Measurements from ENCODE around the gene KLF17. TPM values are rescaled to one million over a fixed set of nuclear protein-coding genes. Genes with fewer than 3 reads are reported as not detected.

Gene KLF17
- total and polyA plus RNA-seq, 4 donors = 0.13 to 0.33 (median 0.16) TPM

- H3K36me3 ChIP-seq (ENCODE audit: control insufficient read depth in 1 of 2, insufficient read depth in 2 of 2, low read length in 1 of 2) = no peaks in the 10 kb centered on the region
- no peaks in the 10 kb centered on the region for H3K27me3 ChIP-seq (ENCODE audit: control insufficient read depth in 1 of 2, insufficient read depth in 2 of 2, low read length in 1 of 2)
- H3K27ac ChIP-seq (ENCODE audit: low read depth in 1 of 2, low read length in 2 of 2) = no peak overlapping the region
- 73 to 80% methylated on average over 40 to 46 of the region's 46 CpGs for WGBS, 2 donors
- no peaks in the 10 kb centered on the region for H3K4me1 ChIP-seq (ENCODE audit: control insufficient read depth in 1 of 2, insufficient read depth in 2 of 2, low read length in 2 of 2)
- no peak for DNase-seq
- intact Hi-C loops (cut with DNase I) = no loop called here
- no peaks in the 10 kb centered on the region for H3K9me3 ChIP-seq (ENCODE audit: control insufficient read depth, low read length)
- ATAC-seq (ENCODE audit: low FRiP score) = no peak
- no peak overlapping the region for H3K4me3 ChIP-seq (ENCODE audit: low read length in 2 of 2)
These were observed 15.1 kb upstream of the KLF17 start for GRCh38 chr1:44103270-44104131.

- Histone ChIP-seq H3K4me3 (ENCODE audit: low read length in 2 of 2) (no peak overlapping the region), H3K36me3 (ENCODE audit: control insufficient read depth in 1 of 2, insufficient read depth in 2 of 2, low read length in 1 of 2) (no peaks in the 10 kb centered on the region), H3K27ac (ENCODE audit: low read depth in 1 of 2, low read length in 2 of 2) (no peak overlapping the region), H3K27me3 (ENCODE audit: control insufficient read depth in 1 of 2, insufficient read depth in 2 of 2, low read length in 1 of 2) (no peaks in the 10 kb centered on the region), H3K9me3 (ENCODE audit: control insufficient read depth, low read length) (no peaks in the 10 kb centered on the region), H3K4me1 (ENCODE audit: control insufficient read depth in 1 of 2, insufficient read depth in 2 of 2, low read length in 2 of 2) (no peaks in the 10 kb centered on the region)
- intact Hi-C loops (cut with DNase I) = no loop called here
- DNase-seq = no peak
- WGBS, 2 donors = 89 to 97% methylated on average over 3 of the region's 3 CpGs
- ATAC-seq (ENCODE audit: low FRiP score) = no peak
These were observed 12.8 kb upstream of the KLF17 start for GRCh38 chr1:44105810-44106209.

GRCh38 chr1:44108241-44108640, 10.4 kb upstream of the KLF17 start:
- H3K27me3 ChIP-seq (ENCODE audit: control insufficient read depth in 1 of 2, insufficient read depth in 2 of 2, low read length in 1 of 2) = no peaks in the 10 kb centered on the region
- H3K4me3 ChIP-seq (ENCODE audit: low read length in 2 of 2) = no peak overlapping the region
- intact Hi-C loops (cut with DNase I) = no loop called here
- H3K9me3 ChIP-seq (ENCODE audit: control insufficient read depth, low read length) = no peaks in the 10 kb centered on the region
- no peaks in the 10 kb centered on the region for H3K4me1 ChIP-seq (ENCODE audit: control insufficient read depth in 1 of 2, insufficient read depth in 2 of 2, low read length in 2 of 2)
- no peaks in the 10 kb centered on the region for H3K36me3 ChIP-seq (ENCODE audit: control insufficient read depth in 1 of 2, insufficient read depth in 2 of 2, low read length in 1 of 2)
- WGBS, 2 donors = 83 to 87% methylated on average over 1 of the region's 1 CpG
- DNase-seq (no peak), ATAC-seq (ENCODE audit: low FRiP score) (no peak)
- no peak overlapping the region for H3K27ac ChIP-seq (ENCODE audit: low read depth in 1 of 2, low read length in 2 of 2)

GRCh38 chr1:44108971-44109370, 9.7 kb upstream of the KLF17 start:
- Histone ChIP-seq H3K9me3 (ENCODE audit: control insufficient read depth, low read length) (no peaks in the 10 kb centered on the region), H3K36me3 (ENCODE audit: control insufficient read depth in 1 of 2, insufficient read depth in 2 of 2, low read length in 1 of 2) (no peaks in the 10 kb centered on the region), H3K4me3 (ENCODE audit: low read length in 2 of 2) (no peak overlapping the region), H3K27ac (ENCODE audit: low read depth in 1 of 2, low read length in 2 of 2) (no peak overlapping the region), H3K27me3 (ENCODE audit: control insufficient read depth in 1 of 2, insufficient read depth in 2 of 2, low read length in 1 of 2) (no peaks in the 10 kb centered on the region), H3K4me1 (ENCODE audit: control insufficient read depth in 1 of 2, insufficient read depth in 2 of 2, low read length in 2 of 2) (no peaks in the 10 kb centered on the region)
- ATAC-seq (ENCODE audit: low FRiP score) (no peak), DNase-seq (no peak)
- 96 to 97% methylated on average over 1 of the region's 1 CpG for WGBS, 2 donors
- intact Hi-C loops (cut with DNase I) = no loop called here

DNA sequence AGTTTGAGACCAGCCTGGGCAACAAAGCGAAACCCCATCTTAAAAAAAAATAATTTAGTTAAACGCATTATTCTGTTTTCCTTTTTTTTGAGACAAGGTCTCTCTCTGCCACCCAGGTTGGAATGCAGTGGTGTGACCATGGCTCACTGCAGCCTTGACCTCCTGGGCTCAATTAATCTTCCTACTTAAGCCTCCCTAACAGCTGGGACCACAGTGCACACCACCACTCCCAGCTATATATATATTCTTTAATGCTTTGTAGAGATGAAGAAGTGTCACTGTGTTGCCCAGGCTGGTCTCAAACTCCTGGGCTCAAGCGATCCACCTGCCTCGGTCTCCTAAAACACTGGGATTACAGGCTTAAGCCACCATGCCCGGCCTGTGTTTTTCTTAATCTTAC, 7.7 kb upstream of the KLF17 start:
- intact Hi-C loops (cut with DNase I) = no loop called here
- no peaks in the 10 kb centered on the region for H3K9me3 ChIP-seq (ENCODE audit: control insufficient read depth, low read length)
- H3K36me3 ChIP-seq (ENCODE audit: control insufficient read depth in 1 of 2, insufficient read depth in 2 of 2, low read length in 1 of 2) = no peaks in the 10 kb centered on the region
- H3K27ac ChIP-seq (ENCODE audit: low read depth in 1 of 2, low read length in 2 of 2) = no peak overlapping the region
- DNase-seq (no peak), ATAC-seq (ENCODE audit: low FRiP score) (no peak)
- no peaks in the 10 kb centered on the region for H3K4me1 ChIP-seq (ENCODE audit: control insufficient read depth in 1 of 2, insufficient read depth in 2 of 2, low read length in 2 of 2)
- no peak overlapping the region for H3K4me3 ChIP-seq (ENCODE audit: low read length in 2 of 2)
- no peaks in the 10 kb centered on the region for H3K27me3 ChIP-seq (ENCODE audit: control insufficient read depth in 1 of 2, insufficient read depth in 2 of 2, low read length in 1 of 2)
- WGBS, 2 donors = 95% methylated on average over 5 of the region's 5 CpGs

- no peaks in the 10 kb centered on the region for H3K4me1 ChIP-seq (ENCODE audit: control insufficient read depth in 1 of 2, insufficient read depth in 2 of 2, low read length in 2 of 2)
- DNase-seq = no peak
- ATAC-seq (ENCODE audit: low FRiP score) = no peak
- no peaks in the 10 kb centered on the region for H3K36me3 ChIP-seq (ENCODE audit: control insufficient read depth in 1 of 2, insufficient read depth in 2 of 2, low read length in 1 of 2)
- intact Hi-C loops (cut with DNase I) = no loop called here
- WGBS, 2 donors = 82 to 86% methylated on average over 4 of the region's 4 CpGs
- no peaks in the 10 kb centered on the region for H3K9me3 ChIP-seq (ENCODE audit: control insufficient read depth, low read length)
- H3K27ac ChIP-seq (ENCODE audit: low read depth in 1 of 2, low read length in 2 of 2) = no peak overlapping the region
- H3K4me3 ChIP-seq (ENCODE audit: low read length in 2 of 2) = no peak overlapping the region
- H3K27me3 ChIP-seq (ENCODE audit: control insufficient read depth in 1 of 2, insufficient read depth in 2 of 2, low read length in 1 of 2) = no peaks in the 10 kb centered on the region
These were observed 6.8 kb upstream of the KLF17 start for GRCh38 chr1:44111861-44112260.

- no peak overlapping the region for H3K4me3 ChIP-seq (ENCODE audit: low read length in 2 of 2)
- H3K4me1 ChIP-seq (ENCODE audit: control insufficient read depth in 1 of 2, insufficient read depth in 2 of 2, low read length in 2 of 2) = no peaks in the 10 kb centered on the region
- no peaks in the 10 kb centered on the region for H3K9me3 ChIP-seq (ENCODE audit: control insufficient read depth, low read length)
- DNase-seq = no peak
- no peak for ATAC-seq (ENCODE audit: low FRiP score)
- H3K36me3 ChIP-seq (ENCODE audit: control insufficient read depth in 1 of 2, insufficient read depth in 2 of 2, low read length in 1 of 2) = no peaks in the 10 kb centered on the region
- no peaks in the 10 kb centered on the region for H3K27me3 ChIP-seq (ENCODE audit: control insufficient read depth in 1 of 2, insufficient read depth in 2 of 2, low read length in 1 of 2)
- intact Hi-C loops (cut with DNase I) = no loop called here
- no peak overlapping the region for H3K27ac ChIP-seq (ENCODE audit: low read depth in 1 of 2, low read length in 2 of 2)
- WGBS, 2 donors = 80 to 88% methylated on average over 3 of the region's 3 CpGs
These were observed 6.1 kb upstream of the KLF17 start for GRCh38 chr1:44112486-44112885.

DNA sequence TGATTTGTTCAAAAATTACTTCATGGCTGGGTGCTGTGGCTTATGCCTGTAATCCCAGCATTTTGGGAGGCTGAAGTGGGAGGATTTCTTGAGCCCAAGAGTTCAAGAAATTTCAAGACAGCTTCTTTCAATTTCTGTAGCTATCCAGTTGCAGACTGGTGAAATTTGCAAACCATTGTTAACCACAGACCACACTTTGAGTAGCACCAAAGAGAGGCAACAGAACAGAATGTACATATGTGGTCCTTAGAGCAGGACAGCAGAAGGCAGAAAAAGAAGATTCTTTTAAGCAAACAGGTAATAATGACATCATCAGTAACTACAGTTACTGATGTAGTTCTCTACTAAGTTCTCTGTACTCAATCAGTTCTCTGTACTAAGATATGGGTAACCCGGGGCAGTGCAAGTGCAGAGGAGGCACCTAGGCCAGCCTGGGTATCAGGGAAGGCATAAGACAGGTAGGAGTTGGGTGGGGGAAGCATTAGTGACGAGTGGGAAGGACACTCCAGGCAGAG, 5.5 kb upstream of the KLF17 start:
- Histone ChIP-seq H3K4me1 (ENCODE audit: control insufficient read depth in 1 of 2, insufficient read depth in 2 of 2, low read length in 2 of 2) (no peaks in the 10 kb centered on the region), H3K9me3 (ENCODE audit: control insufficient read depth, low read length) (no peaks in the 10 kb centered on the region), H3K27ac (ENCODE audit: low read depth in 1 of 2, low read length in 2 of 2) (no peak overlapping the region), H3K4me3 (ENCODE audit: low read length in 2 of 2) (no peak overlapping the region), H3K27me3 (ENCODE audit: control insufficient read depth in 1 of 2, insufficient read depth in 2 of 2, low read length in 1 of 2) (no peaks in the 10 kb centered on the region), H3K36me3 (ENCODE audit: control insufficient read depth in 1 of 2, insufficient read depth in 2 of 2, low read length in 1 of 2) (no peaks in the 10 kb centered on the region)
- DNase-seq (no peak), ATAC-seq (ENCODE audit: low FRiP score) (no peak)
- intact Hi-C loops (cut with DNase I) = no loop called here
- WGBS, 2 donors = 89 to 98% methylated on average over 2 of the region's 2 CpGs

DNA sequence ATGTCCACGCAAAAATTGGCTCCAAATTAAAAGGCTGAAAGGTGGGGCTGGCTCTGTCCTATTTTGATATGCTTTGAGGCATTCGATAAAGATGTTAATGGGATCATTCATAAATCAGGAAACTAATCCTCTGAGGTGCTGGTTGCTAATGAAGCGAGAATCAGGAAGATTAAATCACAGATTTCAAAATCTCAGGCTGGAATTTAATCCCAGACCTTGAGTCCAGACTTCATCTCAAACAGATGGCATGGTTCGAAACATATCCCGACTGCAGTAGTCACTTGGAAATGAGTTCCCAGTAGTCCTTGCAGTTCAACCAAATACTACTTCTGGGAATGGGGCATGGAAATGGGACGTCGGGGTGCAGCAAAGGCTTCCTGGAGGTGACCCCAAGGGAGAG, 4.5 kb upstream of the KLF17 start:
- H3K9me3 ChIP-seq (ENCODE audit: control insufficient read depth, low read length) = no peaks in the 10 kb centered on the region
- 89 to 91% methylated on average over 7 of the region's 7 CpGs for WGBS, 2 donors
- DNase-seq = no peak
- no peak for ATAC-seq (ENCODE audit: low FRiP score)
- H3K36me3 ChIP-seq (ENCODE audit: control insufficient read depth in 1 of 2, insufficient read depth in 2 of 2, low read length in 1 of 2) = no peaks in the 10 kb centered on the region
- H3K4me1 ChIP-seq (ENCODE audit: control insufficient read depth in 1 of 2, insufficient read depth in 2 of 2, low read length in 2 of 2) = no peaks in the 10 kb centered on the region
- no peak overlapping the region for H3K27ac ChIP-seq (ENCODE audit: low read depth in 1 of 2, low read length in 2 of 2)
- no peak overlapping the region for H3K4me3 ChIP-seq (ENCODE audit: low read length in 2 of 2)
- intact Hi-C loops (cut with DNase I) = no loop called here
- no peaks in the 10 kb centered on the region for H3K27me3 ChIP-seq (ENCODE audit: control insufficient read depth in 1 of 2, insufficient read depth in 2 of 2, low read length in 1 of 2)

Measured in aorta (tissue), 5 donors.